GM23338 (cell line): ENCODE data around the gene MYOM3.

Experiments used
- CTCF ChIP-seq, 2 experiments: fragments of 200-600 bp in 1 of 2; sonication (generic) in 1 of 2; conservative IDR thresholded peaks; 2 replicates each; pipeline versions ENCODE4 v1.5.1 to v1.6.1; 2016 to 2017; ENCODE audit warnings: antibody characterized with exemption in 2 of 2, low read depth in 2 of 2, mild to moderate bottlenecking in 2 of 2, moderate library complexity in 1 of 2
- EZH2 ChIP-seq: fragments of 200-600 bp; sonication (generic); IDR thresholded peaks from one replicate; pipeline ENCODE4 v1.8.0; 2017; ENCODE audit warnings: antibody characterized with exemption, mild to moderate bottlenecking, low read depth; ENCODE audit not compliant: unreplicated experiment
- POLR2AphosphoS5 ChIP-seq: IDR thresholded peaks from 2 replicates; pipeline ENCODE4 v1.6.1; 2016; ENCODE audit warnings: antibody characterized with exemption, low read depth
- REST ChIP-seq: IDR thresholded peaks from one replicate; pipeline ENCODE4 v1.6.1; 2018; ENCODE audit warnings: antibody characterized with exemption; ENCODE audit not compliant: unreplicated experiment

GRCh38 chr1:24042315-24042714 is 69.6 kb downstream of the MYOM3 start:
- TF ChIP-seq CTCF (conservative IDR thresholded peaks at IDR 0.05; ENCODE audit: low read depth in 2 of 2) (no peak), POLR2AphosphoS5 (no peak), REST (no peak), EZH2 (no peak)
